Measurements from ENCODE around the gene SHLD1. TPM values are rescaled to one million over a fixed set of nuclear protein-coding genes. Genes with fewer than 3 reads are reported as not detected.
"Not testable (repeated sequence)": the region's sequence is repeated elsewhere in the genome, so short reads cannot be mapped to it uniquely, and the experiment has no call there.

SHLD1 gene
- total and polyA plus RNA-seq, 2 donors (not counting 1 experiment from before 2014, with no cell fraction given): 3.3 to 4.2 TPM

DNA sequence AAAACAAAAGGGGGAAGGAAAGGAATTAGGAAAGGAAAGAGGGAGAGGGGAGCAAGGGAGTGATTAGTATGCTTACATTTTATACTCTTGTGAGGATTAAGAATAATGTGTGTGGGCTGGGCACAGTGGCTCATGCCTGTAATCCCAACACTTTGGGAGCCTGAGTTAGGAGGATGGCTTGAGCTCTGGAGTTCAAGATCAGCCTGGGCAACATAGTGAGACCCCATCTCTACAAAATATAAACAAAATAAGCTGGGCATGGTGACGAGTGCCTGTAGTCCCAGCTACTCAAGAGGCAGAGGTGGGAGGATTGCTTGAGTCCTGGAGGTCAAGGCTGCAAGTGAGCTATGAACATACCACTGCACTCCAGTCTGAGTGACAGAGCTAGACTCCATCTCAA is 47.0 kb downstream of the SHLD1 start:
- Histone ChIP-seq H3K36me3 (ENCODE audit: control insufficient read depth, insufficient read depth, low read length) (no peaks in the 10 kb centered on the region), H3K27me3 (ENCODE audit: control insufficient read depth, insufficient read depth, low read length) (no peaks in the 10 kb centered on the region), H3K79me2 (ENCODE audit: control insufficient read depth, insufficient read depth, low read length) (no peaks in the 10 kb centered on the region), H3K4me1 (ENCODE audit: control insufficient read depth, extremely low read depth, insufficient read depth, low read length) (no peaks in the 10 kb centered on the region), H3K4me2 (ENCODE audit: extremely low read depth, insufficient read depth, low read length) (no peak overlapping the region), H3K4me3 (replicated peaks in 1 of 4; ENCODE audit: control extremely low read depth in 1 of 4, insufficient read depth in 1 of 4, low read depth in 3 of 4, low read length in 4 of 4) (no peak overlapping the region), H2AFZ (ENCODE audit: low read length) (no peak overlapping the region), H3K27ac (ENCODE audit: insufficient read depth, low read length) (no peak overlapping the region), H4K20me1 (ENCODE audit: control insufficient read depth, extremely low read depth, insufficient read depth, low read length) (no peaks in the 10 kb centered on the region), H3K9ac (ENCODE audit: insufficient read depth, low read length) (no peak overlapping the region), H3K9me3 (ENCODE audit: control insufficient read depth, insufficient read depth, low read depth, low read length) (no peaks in the 10 kb centered on the region)
- DNase-seq (ENCODE audit: low read depth in 2 of 2): no peak
- TF ChIP-seq EZH2 (IDR thresholded peaks at IDR 0.05; ENCODE audit: low read length, missing control alignments): no peak
- TF ChIP-seq, protein P1, sequence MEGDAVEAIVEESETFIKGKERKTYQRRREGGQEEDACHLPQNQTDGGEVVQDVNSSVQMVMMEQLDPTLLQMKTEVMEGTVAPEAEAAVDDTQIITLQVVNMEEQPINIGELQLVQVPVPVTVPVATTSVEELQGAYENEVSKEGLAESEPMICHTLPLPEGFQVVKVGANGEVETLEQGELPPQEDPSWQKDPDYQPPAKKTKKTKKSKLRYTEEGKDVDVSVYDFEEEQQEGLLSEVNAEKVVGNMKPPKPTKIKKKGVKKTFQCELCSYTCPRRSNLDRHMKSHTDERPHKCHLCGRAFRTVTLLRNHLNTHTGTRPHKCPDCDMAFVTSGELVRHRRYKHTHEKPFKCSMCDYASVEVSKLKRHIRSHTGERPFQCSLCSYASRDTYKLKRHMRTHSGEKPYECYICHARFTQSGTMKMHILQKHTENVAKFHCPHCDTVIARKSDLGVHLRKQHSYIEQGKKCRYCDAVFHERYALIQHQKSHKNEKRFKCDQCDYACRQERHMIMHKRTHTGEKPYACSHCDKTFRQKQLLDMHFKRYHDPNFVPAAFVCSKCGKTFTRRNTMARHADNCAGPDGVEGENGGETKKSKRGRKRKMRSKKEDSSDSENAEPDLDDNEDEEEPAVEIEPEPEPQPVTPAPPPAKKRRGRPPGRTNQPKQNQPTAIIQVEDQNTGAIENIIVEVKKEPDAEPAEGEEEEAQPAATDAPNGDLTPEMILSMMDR (conservative IDR thresholded peaks at IDR 0.05 in 1 of 2, IDR thresholded peaks at IDR 0.05 in 1 of 2; ENCODE audit: low read depth in 1 of 2, low read length in 2 of 2): no peak

DNA sequence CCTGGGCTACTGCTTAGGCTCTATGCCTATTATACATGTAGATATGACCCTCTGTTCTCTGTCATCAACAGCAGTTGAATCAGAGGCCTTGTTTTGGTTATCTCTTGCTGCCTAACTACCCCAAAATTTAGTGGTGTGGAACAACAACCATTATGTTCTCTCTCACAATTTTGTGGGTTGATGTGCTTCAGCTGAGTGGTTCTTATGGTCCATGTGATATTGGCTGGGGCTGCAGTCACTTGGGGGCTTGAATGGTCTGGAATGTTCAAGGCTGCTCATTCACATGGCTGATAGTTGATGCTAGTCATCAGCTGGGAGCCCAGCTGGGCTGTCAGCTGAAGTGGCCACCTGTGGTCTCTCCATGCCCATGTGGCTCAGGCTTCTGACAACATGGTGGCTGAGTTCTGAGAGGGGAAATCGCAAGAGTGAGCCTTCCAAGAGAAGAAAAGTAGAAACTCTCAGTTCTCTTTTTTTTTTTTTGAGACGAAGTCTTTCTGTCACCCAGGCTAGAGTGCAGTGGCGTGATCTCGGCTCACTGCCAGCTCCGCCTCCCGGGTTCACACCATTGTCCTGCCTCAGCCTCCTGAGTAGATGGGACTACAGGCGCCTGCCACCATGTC is 47.8 kb downstream of the SHLD1 start:
- Histone ChIP-seq H2AFZ (ENCODE audit: low read length) (no peak overlapping the region), H3K9me3 (ENCODE audit: control insufficient read depth, insufficient read depth, low read depth, low read length) (no peaks in the 10 kb centered on the region), H3K27me3 (ENCODE audit: control insufficient read depth, insufficient read depth, low read length) (no peaks in the 10 kb centered on the region), H3K27ac (ENCODE audit: insufficient read depth, low read length) (no peak overlapping the region), H3K4me2 (ENCODE audit: extremely low read depth, insufficient read depth, low read length) (no peak overlapping the region), H4K20me1 (ENCODE audit: control insufficient read depth, extremely low read depth, insufficient read depth, low read length) (no peaks in the 10 kb centered on the region), H3K9ac (ENCODE audit: insufficient read depth, low read length) (no peak overlapping the region), H3K4me3 (replicated peaks in 1 of 4; ENCODE audit: control extremely low read depth in 1 of 4, insufficient read depth in 1 of 4, low read depth in 3 of 4, low read length in 4 of 4) (no peak overlapping the region), H3K79me2 (ENCODE audit: control insufficient read depth, insufficient read depth, low read length) (no peaks in the 10 kb centered on the region), H3K36me3 (ENCODE audit: control insufficient read depth, insufficient read depth, low read length) (no peaks in the 10 kb centered on the region), H3K4me1 (ENCODE audit: control insufficient read depth, extremely low read depth, insufficient read depth, low read length) (no peaks in the 10 kb centered on the region)
- DNase-seq (ENCODE audit: low read depth in 2 of 2): no peak
- TF ChIP-seq EZH2 (IDR thresholded peaks at IDR 0.05; ENCODE audit: low read length, missing control alignments): no peak
- TF ChIP-seq, protein P1 (conservative IDR thresholded peaks at IDR 0.05 in 1 of 2, IDR thresholded peaks at IDR 0.05 in 1 of 2; ENCODE audit: low read depth in 1 of 2, low read length in 2 of 2): no peak

DNA sequence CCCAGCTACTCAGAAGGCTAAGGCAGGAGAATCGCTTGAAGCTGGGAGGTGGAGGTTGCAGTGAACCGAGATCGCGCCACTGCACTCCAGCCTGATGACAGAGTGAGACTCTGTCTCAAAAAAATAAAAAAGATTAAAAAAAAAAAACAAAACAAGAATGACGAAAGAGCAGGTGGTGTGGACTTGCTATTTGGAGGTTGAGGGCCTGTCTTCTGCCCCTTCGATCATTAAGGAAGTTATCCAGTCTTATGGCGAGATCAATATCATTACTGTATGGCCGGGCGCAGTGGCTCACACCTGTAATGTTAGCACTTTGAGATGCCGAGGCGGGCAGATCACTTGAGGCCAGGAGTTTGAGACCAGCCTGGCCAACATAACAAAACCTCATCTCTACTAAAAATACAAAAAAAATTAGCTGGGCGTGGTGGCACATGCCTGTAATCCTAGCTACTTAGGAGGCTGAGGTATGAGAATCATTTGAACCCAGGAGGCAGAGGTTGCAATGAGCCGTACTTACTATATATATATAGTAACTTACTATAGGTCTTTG is 53.6 kb downstream of the SHLD1 start:
- not testable (repeated sequence) for DNase-seq (ENCODE audit: low read depth in 2 of 2); H3K4me2 ChIP-seq (ENCODE audit: extremely low read depth, insufficient read depth, low read length); H3K9ac ChIP-seq (ENCODE audit: insufficient read depth, low read length); H3K27ac ChIP-seq (ENCODE audit: insufficient read depth, low read length); H3K36me3 ChIP-seq (ENCODE audit: control insufficient read depth, insufficient read depth, low read length); H3K4me3 ChIP-seq (replicated peaks in 1 of 4; ENCODE audit: control extremely low read depth in 1 of 4, insufficient read depth in 1 of 4, low read depth in 3 of 4, low read length in 4 of 4); H3K4me1 ChIP-seq (ENCODE audit: control insufficient read depth, extremely low read depth, insufficient read depth, low read length); H3K27me3 ChIP-seq (ENCODE audit: control insufficient read depth, insufficient read depth, low read length); H3K9me3 ChIP-seq (ENCODE audit: control insufficient read depth, insufficient read depth, low read depth, low read length); H4K20me1 ChIP-seq (ENCODE audit: control insufficient read depth, extremely low read depth, insufficient read depth, low read length); H2AFZ ChIP-seq (ENCODE audit: low read length); H3K79me2 ChIP-seq (ENCODE audit: control insufficient read depth, insufficient read depth, low read length)
